H9 (cell line): ENCODE data around the gene PRR9. TPM values are rescaled to one million over a fixed set of nuclear protein-coding genes. Genes with fewer than 3 reads are reported as not detected.

Experiments used
- DNase-seq: peaks from one replicate; pipeline ENCODE4 v3.0.0-alpha.2; 2017
- H2AFZ ChIP-seq: one replicate; pipeline ENCODE4 v1.6.1; 2013; ENCODE audit warnings: mild to moderate bottlenecking, low read length, control low read depth, moderate library complexity
- H2AK5ac ChIP-seq: 2 replicates; pipeline ENCODE4 v1.6.1; 2013; ENCODE audit warnings: low read length, control low read depth, mixed read lengths; ENCODE audit not compliant: insufficient read length
- H2BK120ac ChIP-seq: one replicate; pipeline ENCODE4 v1.6.1; 2013; ENCODE audit warnings: low read depth, mild to moderate bottlenecking, low read length, control low read depth, inconsistent platforms; ENCODE audit not compliant: poor library complexity, severe bottlenecking
- H2BK12ac ChIP-seq: 2 replicates; pipeline ENCODE4 v1.6.1; 2013; ENCODE audit warnings: low read length, control low read depth, mixed read lengths, low read depth; ENCODE audit not compliant: insufficient read length
- H2BK15ac ChIP-seq: 2 replicates; pipeline ENCODE4 v1.6.1; 2013; ENCODE audit warnings: low read depth, low read length, control low read depth
- H2BK20ac ChIP-seq: one replicate; pipeline ENCODE4 v1.6.1; 2013; ENCODE audit warnings: low read depth, mild to moderate bottlenecking, low read length, control low read depth, inconsistent platforms; ENCODE audit not compliant: poor library complexity, severe bottlenecking
- H2BK5ac ChIP-seq: 2 replicates; pipeline ENCODE4 v1.6.1; 2013; ENCODE audit warnings: low read length, control low read depth, mixed read lengths; ENCODE audit not compliant: insufficient read length
- H3K14ac ChIP-seq: 2 replicates; pipeline ENCODE4 v1.6.1; 2013; ENCODE audit warnings: low read length, control low read depth; ENCODE audit not compliant: insufficient read depth
- H3K18ac ChIP-seq: 2 replicates; pipeline ENCODE4 v1.6.1; 2013; ENCODE audit warnings: low read depth, mild to moderate bottlenecking, mixed read lengths, low read length, control low read depth; ENCODE audit not compliant: insufficient read length
- H3K23ac ChIP-seq: 2 replicates; pipeline ENCODE4 v1.6.1; 2013; ENCODE audit warnings: low read length, control low read depth, mixed read lengths, low read depth; ENCODE audit not compliant: insufficient read length
- H3K23me2 ChIP-seq: 2 replicates; pipeline ENCODE4 v1.6.1; 2013; ENCODE audit warnings: low read depth, mild to moderate bottlenecking, mixed read lengths, low read length, control low read depth; ENCODE audit not compliant: insufficient read length, poor library complexity, severe bottlenecking
- H3K27ac ChIP-seq: 2 replicates; pipeline ENCODE4 v1.5.1; 2013; ENCODE audit warnings: low read length, control low read depth, mixed read lengths, low read depth; ENCODE audit not compliant: insufficient read length
- H3K27me3 ChIP-seq: 2 replicates; pipeline ENCODE4 v1.6.1; 2013; ENCODE audit warnings: low read length, control low read depth, inconsistent platforms; ENCODE audit not compliant: insufficient read depth
- H3K4ac ChIP-seq: 2 replicates; pipeline ENCODE4 v1.6.1; 2013; ENCODE audit warnings: low read depth, mild to moderate bottlenecking, control low read depth, inconsistent platforms, low read length, moderate library complexity
- H3K4me1 ChIP-seq: 2 replicates; pipeline ENCODE4 v1.6.1; 2013; ENCODE audit warnings: low read length, control low read depth, inconsistent platforms; ENCODE audit not compliant: insufficient read depth
- H3K4me2 ChIP-seq: 2 replicates; pipeline ENCODE4 v1.6.1; 2013; ENCODE audit warnings: low read length, control low read depth, mixed read lengths; ENCODE audit not compliant: insufficient read length, insufficient read depth
- H3K56ac ChIP-seq: 2 replicates; pipeline ENCODE4 v1.6.1; 2013; ENCODE audit warnings: low read depth, mild to moderate bottlenecking, mixed read lengths, low read length, control low read depth; ENCODE audit not compliant: insufficient read length
- H3K79me1 ChIP-seq: 2 replicates; pipeline ENCODE4 v1.6.1; 2013; ENCODE audit warnings: low read depth, mild to moderate bottlenecking, moderate library complexity, low read length, control low read depth, inconsistent platforms; ENCODE audit not compliant: insufficient read depth, poor library complexity, severe bottlenecking
- H3K79me2 ChIP-seq: 2 replicates; pipeline ENCODE4 v1.6.1; 2013; ENCODE audit warnings: low read length, control low read depth, inconsistent platforms; ENCODE audit not compliant: insufficient read depth
- H3K9ac ChIP-seq: 2 replicates; pipeline ENCODE4 v1.6.1; 2013; ENCODE audit warnings: low read length, control low read depth, mixed read lengths; ENCODE audit not compliant: insufficient read length; ENCODE audit errors: extremely low read depth
- H3K9me3 ChIP-seq: one replicate; pipeline ENCODE4 v1.6.1; 2013; ENCODE audit warnings: low read depth, low read length, inconsistent platforms; ENCODE audit not compliant: control insufficient read depth
- H3T11ph ChIP-seq: one replicate; pipeline ENCODE4 v1.6.1; 2013; ENCODE audit warnings: mild to moderate bottlenecking, low read length, control low read depth, inconsistent platforms
- H4K20me1 ChIP-seq: one replicate; pipeline ENCODE4 v1.6.1; 2013; ENCODE audit not compliant: control insufficient read depth, insufficient read length, insufficient read depth
- H4K5ac ChIP-seq: 2 replicates; pipeline ENCODE4 v1.6.1; 2013; ENCODE audit warnings: low read depth, mild to moderate bottlenecking, mixed read lengths, low read length, control low read depth; ENCODE audit not compliant: insufficient read length
- H4K8ac ChIP-seq: replicated peaks from 2 replicates; pipeline ENCODE4 v1.6.1; 2013; ENCODE audit warnings: low read length, control low read depth, mixed read lengths, low read depth; ENCODE audit not compliant: insufficient read length
- H4K91ac ChIP-seq: 2 replicates; pipeline ENCODE4 v1.6.1; 2013; ENCODE audit warnings: low read depth, mild to moderate bottlenecking, moderate library complexity, mixed read lengths, low read length, control low read depth; ENCODE audit not compliant: insufficient read length
- H3K27ac Mint-ChIP-seq, 3 experiments: 2 replicates in 2 of 3; 3 replicates in 1 of 3; pipeline ENCODE4 v1.8.0; 2020 to 2021; ENCODE audit warnings: mixed read lengths in 3 of 3, mild to moderate bottlenecking in 1 of 3, moderate library complexity in 1 of 3
- H3K27me3 Mint-ChIP-seq: 2 replicates; pipeline ENCODE4 v1.8.0; 2021; ENCODE audit warnings: low read depth, mild to moderate bottlenecking, moderate library complexity, mixed read lengths
- H3K36me3 Mint-ChIP-seq, 3 experiments: 2 replicates in 2 of 3; 3 replicates in 1 of 3; pipeline ENCODE4 v1.8.0; 2020 to 2021; ENCODE audit warnings: low read depth in 3 of 3, mixed read lengths in 3 of 3; ENCODE audit not compliant: insufficient read depth in 1 of 3
- H3K4me1 Mint-ChIP-seq, 2 experiments: 2 replicates each; pipeline ENCODE4 v1.8.0; 2020; ENCODE audit warnings: mixed read lengths in 2 of 2
- H3K4me3 Mint-ChIP-seq, 2 experiments: 2 replicates in 1 of 2; 3 replicates in 1 of 2; pipeline ENCODE4 v1.8.0; 2020 to 2021; ENCODE audit warnings: mild to moderate bottlenecking in 2 of 2, mixed read lengths in 2 of 2, moderate library complexity in 1 of 2
- H3K9me3 Mint-ChIP-seq, 2 experiments: 2 replicates in 1 of 2; 3 replicates in 1 of 2; pipeline ENCODE4 v1.8.0; 2020; ENCODE audit warnings: mild to moderate bottlenecking in 2 of 2, mixed read lengths in 2 of 2, moderate library complexity in 1 of 2
- CTCF ChIP-seq: fragments of 200-600 bp; sonication (generic); conservative IDR thresholded peaks from 3 replicates; pipeline ENCODE4 v1.8.0; 2021; ENCODE audit warnings: antibody characterized with exemption, mild to moderate bottlenecking
- WGBS: extraction: QIAGEN DNeasy Blood & Tissue Kit; methylation state at CpG from one replicate; pipeline ENCODE4 v1.1.7; 2013; ENCODE audit warnings: missing lambda C conversion rate, low lambda C conversion rate, mixed read lengths; ENCODE audit not compliant: insufficient read length; ENCODE audit errors: extremely low coverage; 5-methylcytosine and 5-hydroxymethylcytosine counted together
- total RNA-seq: library from RNA; stranded (reverse); gene quantifications from 2 replicates; pipeline ENCODE4 v1.2.1, GENCODE V29; 2021

PRR9 gene
- total RNA-seq, 1 experiment from 2014 or later, result not detected

GRCh38 chr1:153220606-153221303 is 3.4 kb downstream of the PRR9 start:
- H4K20me1 ChIP-seq, result no peaks in the 10 kb centered on the region
- no peaks in the 10 kb centered on the region for H3K27me3 ChIP-seq
- no peak for TF ChIP-seq CTCF
- H4K91ac ChIP-seq, result no peak overlapping the region
- no peak overlapping the region for H3K23ac ChIP-seq
- no peak overlapping the region for H2BK5ac ChIP-seq
- Mint-ChIP-seq H3K27me3 (peaks cover 15% of the 10 kb centered on the region), H3K9me3 (no peaks in the 10 kb centered on the region; a peak in 2 of 5 replicates), H3K27ac (no peak overlapping the region), H3K4me1 (no peaks in the 10 kb centered on the region), H3K36me3 (no peaks in the 10 kb centered on the region), H3K4me3 (no peak overlapping the region)
- H2AK5ac ChIP-seq, result no peak overlapping the region
- H2BK120ac ChIP-seq, result no peak overlapping the region
- no peak overlapping the region for H4K5ac ChIP-seq
- no peaks in the 10 kb centered on the region for H3K79me2 ChIP-seq
- H3K9ac ChIP-seq, result no peak overlapping the region
- H3K4me1 ChIP-seq, result no peaks in the 10 kb centered on the region
- DNase-seq, result no peak
- no peak overlapping the region for H3K14ac ChIP-seq
- no peak overlapping the region for H3K4ac ChIP-seq
- no peak overlapping the region for H3K18ac ChIP-seq
- no peak overlapping the region for H2BK20ac ChIP-seq
- H3K9me3 ChIP-seq, result no peaks in the 10 kb centered on the region
- no peak overlapping the region for H3T11ph ChIP-seq
- no peaks in the 10 kb centered on the region for H3K79me1 ChIP-seq
- WGBS, result no CpG with 5 or more reads among the region's 6 CpGs
- H2BK12ac ChIP-seq, result no peak overlapping the region
- no peaks in the 10 kb centered on the region for H3K23me2 ChIP-seq
- H2AFZ ChIP-seq, result no peak overlapping the region
- no peak overlapping the region for H4K8ac ChIP-seq
- no peak overlapping the region for H2BK15ac ChIP-seq
- H3K4me2 ChIP-seq, result no peak overlapping the region
- no peak overlapping the region for H3K27ac ChIP-seq
- no peak overlapping the region for H3K56ac ChIP-seq
